ENCODE results near the gene BOD1.

Gene BOD1

DNA sequence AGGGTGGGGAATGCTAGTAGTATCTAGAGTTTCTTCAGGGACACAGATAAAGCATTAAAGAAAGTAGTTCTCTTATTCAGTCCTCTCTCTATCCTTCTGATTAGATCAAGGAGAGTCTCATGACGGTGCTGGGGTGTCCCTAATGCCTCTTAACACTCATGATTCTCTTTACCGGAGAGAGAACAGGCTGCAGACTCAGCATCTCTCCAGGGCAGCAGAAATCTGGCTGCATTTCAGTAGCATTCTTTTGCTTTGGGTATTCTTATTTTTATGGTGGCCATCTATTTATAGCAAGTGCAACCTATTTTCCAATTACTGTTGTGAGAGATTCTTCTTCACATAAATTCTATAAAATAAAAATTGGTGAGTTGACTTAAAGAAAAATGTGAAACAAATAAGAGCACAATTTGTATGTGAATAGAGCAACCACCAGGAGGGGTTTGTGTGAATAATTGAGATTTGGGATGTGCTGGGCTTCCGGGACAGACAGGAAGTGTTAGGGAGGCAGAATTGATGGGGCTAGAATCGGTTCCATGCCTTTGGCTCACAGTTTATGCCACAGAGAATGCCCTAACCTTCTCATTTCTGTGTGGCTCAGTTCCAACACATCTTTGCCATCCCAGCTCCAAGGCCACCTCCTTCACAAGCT is 23.8 kb upstream of the BOD1 start:
- no peak for DNase-seq

DNA sequence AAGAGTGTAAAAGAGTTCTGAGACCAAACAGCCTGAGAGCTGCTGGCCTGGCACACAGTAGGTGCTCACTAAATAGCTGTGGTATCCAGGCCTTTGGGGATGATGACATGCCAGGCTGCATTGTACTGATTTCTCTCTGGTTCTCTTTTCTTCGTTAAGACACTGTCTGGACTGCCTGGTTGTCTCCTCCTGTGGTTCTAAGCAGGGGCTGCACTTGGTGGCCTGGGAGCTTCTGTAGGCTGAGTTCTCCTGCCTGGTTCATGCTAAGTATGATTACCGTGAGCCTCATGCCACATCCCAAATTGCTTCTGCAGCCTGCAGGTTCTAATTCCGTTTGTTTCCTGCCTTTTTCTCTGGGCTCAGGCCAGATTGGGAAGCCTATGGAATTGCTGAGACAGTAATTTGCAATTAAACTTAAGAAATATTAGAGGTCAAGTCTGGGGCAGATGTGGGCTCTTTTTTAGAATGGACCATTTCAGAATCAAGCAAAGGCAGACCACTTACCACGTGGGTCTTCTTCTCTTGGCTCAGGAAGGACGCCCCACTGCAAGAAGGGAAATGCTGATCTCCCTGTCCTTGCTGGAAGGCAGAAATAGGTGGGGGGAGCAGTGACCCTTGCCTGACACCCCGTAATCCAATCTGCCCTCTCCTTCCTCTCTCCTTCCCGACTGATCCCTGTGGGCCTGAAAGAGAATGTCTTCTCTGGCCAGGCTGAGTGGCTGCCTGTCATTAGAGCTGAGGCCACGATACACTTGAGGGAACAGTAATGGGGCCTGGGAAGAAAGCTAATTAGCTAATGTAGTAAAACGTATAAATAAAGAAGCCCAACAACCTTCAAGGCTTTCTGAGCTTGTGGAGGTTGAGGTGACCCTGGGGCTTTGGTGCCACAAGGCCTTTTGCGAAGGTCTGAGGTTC is 21.9 kb upstream of the BOD1 start:
- DNase-seq, result no peak

- no peak for DNase-seq
Measured at GRCh38 chr5:173637340-173637739, 20.9 kb upstream of the BOD1 start.

GRCh38 chr5:173634465-173634983 is 18.1 kb upstream of the BOD1 start:
- DNase-seq, result no peak

- DNase-seq, result no peak
Measured at GRCh38 chr5:173633304-173633703, 16.9 kb upstream of the BOD1 start.

- no peak for DNase-seq
Measured at GRCh38 chr5:173631478-173631877, 15.0 kb upstream of the BOD1 start.

GRCh38 chr5:173630724-173631365 is 14.4 kb upstream of the BOD1 start:
- DNase-seq, result no peak

- peak; percentile 14 to 24 for DNase-seq
Measured at GRCh38 chr5:173629628-173630027, 13.2 kb upstream of the BOD1 start.

DNA sequence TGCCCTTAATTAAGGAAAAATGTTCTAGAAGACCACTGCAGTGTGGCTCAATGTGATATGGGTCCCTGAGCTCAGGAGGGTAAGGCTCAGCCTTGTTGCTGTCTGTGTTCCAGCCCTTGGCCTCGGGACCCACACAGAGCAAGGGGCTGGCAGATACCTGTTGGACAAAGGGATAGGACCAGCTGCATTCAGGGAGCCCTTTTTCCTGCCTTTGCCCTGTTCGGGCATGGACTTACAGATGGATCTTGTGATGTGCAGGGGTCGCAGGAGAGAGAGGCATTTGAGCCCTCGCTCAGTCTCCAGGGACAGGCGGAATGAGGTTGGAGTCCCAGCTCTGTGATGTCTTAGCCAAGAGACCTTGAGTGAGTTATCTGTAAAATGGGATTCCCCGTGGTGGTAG is 12.1 kb upstream of the BOD1 start:
- no peak for DNase-seq

GRCh38 chr5:173627860-173628392 is 11.5 kb upstream of the BOD1 start:
- no peak for DNase-seq

DNA sequence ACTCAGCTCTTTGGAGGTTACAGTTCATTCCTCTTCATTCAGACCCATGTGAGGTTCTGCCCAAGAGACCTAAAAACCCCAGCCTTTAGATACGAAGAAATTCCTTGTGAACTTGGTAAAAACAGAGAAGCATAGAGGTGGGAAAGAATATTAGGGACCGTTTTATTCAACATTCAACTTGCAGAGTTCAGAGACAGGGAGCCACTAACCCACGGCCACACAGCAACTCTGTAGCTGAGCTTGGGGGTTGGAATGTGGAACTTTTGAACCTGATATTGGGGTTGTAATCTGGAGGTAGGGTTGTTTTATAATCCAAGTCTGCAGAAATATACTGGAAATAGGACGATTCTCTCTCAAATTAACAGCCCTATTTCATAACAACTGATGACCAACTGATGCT is 10.8 kb upstream of the BOD1 start:
- no peak for DNase-seq

DNA sequence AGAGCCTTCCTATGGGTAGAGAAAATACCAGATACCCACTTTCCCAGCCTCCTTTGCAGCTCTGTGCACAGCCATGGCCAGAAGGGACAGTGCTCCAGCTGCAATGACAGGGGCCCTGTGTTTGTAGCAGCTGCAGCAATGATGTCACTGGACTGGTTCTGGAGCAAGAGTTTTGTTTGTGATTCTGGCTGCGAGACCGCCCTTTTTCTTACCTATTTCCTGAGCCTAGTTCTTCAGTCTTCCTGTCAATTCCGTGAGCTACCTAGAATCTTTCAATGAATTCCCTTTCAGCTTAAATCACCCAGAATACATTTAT is 10.0 kb upstream of the BOD1 start:
- no peak for DNase-seq

DNA sequence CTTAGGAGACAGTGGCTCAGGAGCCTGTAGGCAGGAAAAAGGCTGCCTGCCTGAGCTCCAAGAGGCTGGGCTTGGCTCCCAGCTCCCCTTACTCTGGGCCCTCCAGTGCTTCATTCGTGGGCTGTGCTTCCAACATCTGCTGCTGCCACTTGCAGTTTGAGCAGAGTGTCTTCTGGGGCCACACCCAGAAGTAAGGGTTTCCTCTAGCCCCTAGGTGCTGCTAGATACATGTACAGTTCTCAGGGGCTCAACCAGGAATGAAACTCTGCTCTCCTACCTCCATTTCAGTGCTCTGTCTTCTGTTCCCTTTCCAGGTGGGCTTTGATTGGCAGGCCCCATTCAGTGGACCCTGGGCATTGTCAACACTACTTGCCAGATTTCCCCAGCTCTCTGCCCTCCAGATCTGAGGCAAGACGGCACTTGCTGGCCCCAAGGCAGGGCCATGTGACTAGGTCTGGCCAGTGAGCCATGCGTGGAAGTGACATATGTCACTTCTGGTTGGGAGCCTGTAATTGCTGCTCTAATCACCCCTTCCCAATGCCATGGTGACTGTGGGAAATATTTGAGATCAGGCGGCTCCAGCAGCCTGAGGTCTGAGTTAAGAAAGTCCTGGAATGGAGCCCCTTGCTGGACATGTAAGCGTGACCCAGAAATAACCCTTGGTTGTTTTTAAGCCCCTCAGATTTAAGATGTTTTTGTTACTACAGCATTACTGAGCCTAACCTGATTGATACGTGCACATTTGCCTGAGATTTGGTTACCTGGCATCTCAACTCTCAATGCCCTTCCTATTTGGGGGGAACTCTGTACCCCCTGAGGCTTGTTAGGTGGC is 9.4 kb upstream of the BOD1 start:
- no peak for DNase-seq

DNA sequence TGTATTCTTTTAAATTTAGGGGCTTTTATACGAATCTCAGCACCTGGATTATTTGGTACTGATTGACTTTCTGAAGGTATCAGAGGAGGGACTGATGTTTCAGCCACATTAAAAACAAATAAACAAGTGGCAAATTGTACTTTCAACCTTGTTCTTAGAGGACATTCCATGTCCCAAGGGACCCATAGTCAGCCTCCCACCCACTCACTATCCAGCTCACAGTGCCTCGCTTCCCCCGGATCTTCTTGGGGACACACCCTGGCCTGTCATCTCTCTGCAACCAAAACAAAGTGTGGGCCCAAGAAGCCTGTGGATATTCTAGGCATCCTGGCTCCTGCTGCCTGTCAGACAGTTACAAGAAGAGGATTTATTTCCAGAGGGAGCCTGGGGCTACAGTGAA is 8.8 kb upstream of the BOD1 start:
- DNase-seq, result no peak

DNA sequence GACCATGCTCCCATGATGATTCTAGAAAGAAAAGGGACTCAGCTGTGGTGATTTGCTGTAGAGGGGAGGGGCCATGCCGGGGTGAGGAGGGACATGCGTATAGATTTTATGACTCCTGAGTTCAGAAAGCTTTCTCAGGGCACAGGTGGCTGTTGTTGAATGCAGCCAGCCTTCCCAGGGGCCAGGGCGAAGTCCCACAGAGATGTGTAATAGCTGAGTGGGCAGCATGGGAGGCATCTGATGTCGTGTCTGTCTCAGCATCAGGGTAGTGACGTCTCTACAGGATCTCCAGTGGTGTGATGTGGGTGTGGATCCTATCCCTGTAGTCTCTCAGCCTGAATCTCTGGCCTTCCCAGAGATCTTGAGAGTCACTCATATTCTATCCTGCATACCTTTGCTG is 7.8 kb upstream of the BOD1 start:
- DNase-seq, result no peak

DNA sequence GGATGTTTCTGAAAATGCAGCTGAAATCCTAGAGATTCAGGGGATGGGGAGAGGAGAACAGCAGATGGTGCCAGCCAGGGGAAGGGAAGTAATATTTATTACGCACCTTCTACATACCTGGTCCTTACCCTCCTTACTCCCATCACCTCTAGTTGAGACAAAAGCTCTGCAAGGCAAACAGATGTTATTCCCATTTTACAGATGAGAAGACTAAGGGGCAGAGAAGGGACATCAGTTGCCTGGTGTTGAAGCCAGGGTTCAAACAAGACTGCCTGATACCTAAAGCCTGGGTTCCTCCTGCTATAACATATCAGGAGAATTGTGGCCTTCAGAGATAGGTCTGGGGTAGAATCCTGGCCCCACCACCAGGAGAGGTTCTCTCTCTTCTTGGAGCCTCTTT is 7.3 kb upstream of the BOD1 start:
- DNase-seq, result no peak

- no peak for DNase-seq
Measured at GRCh38 chr5:173623296-173623771, 6.9 kb upstream of the BOD1 start.

GRCh38 chr5:173622183-173623047 is 6.0 kb upstream of the BOD1 start:
- no peak for DNase-seq

GRCh38 chr5:173620784-173621183 is 4.3 kb upstream of the BOD1 start:
- DNase-seq, result no peak

DNA sequence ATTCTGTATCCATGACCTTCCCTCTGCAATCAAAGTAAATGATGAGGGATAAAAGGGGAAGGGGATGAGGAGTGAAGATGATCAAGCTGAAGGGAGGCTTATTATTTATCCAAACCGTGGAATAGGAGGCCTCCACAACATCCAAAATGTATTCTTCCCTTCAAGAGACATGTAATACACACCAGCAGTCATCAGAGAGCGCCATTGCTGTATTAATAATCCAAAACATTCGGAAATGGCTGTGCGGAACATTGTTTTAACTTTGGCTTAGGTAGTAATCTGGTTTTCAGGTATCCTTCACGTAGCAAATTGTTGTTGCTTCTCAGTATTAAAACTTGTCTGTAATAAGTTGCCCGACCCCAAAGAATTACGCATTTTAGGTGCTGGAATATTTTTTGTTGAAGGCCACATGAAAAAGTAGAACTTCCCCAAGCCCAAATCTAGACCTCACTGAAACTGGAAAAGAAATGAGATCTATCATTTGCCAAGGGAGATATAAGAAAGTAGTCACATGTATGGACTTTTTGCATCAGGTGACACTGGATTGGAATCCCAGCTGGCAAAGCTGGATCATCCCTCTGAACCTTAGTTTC is 2.6 kb upstream of the BOD1 start:
- DNase-seq, result peak; percentile 70 to 80

Measured in Kasumi-1 (cell line).